Neural progenitor cell (in vitro differentiated cells): ENCODE measurements around the gene NELFB. TPM values are rescaled to one million over a fixed set of nuclear protein-coding genes. Genes with fewer than 3 reads are reported as not detected.

ENCODE experiments used
- DNase-seq: peaks from one replicate; pipeline ENCODE4 v3.0.0-alpha.2; 2016; ENCODE audit warnings: low spot score
- H2AFZ ChIP-seq: fragments of 200-600 bp; sonication (generic); replicated peaks from 2 replicates; pipeline ENCODE4 v1.6.1; 2016; ENCODE audit warnings: antibody characterized with exemption
- H3F3A ChIP-seq: fragments of 200-600 bp; sonication (generic); 2 replicates; pipeline ENCODE4 v1.6.1; 2016; ENCODE audit warnings: antibody characterized with exemption, low read depth
- H3K27ac ChIP-seq: fragments of 200-600 bp; sonication (generic); 2 replicates; pipeline ENCODE4 v1.5.1; 2016; ENCODE audit warnings: mild to moderate bottlenecking
- H3K27me3 ChIP-seq: fragments of 200-600 bp; sonication (generic); 2 replicates; pipeline ENCODE4 v1.6.1; 2016; ENCODE audit warnings: mild to moderate bottlenecking, moderate library complexity
- H3K36me3 ChIP-seq: fragments of 200-600 bp; sonication (generic); 2 replicates; pipeline ENCODE4 v1.5.1; 2016
- H3K4me1 ChIP-seq: fragments of 200-600 bp; sonication (generic); 2 replicates; pipeline ENCODE4 v1.6.1; 2016; ENCODE audit warnings: mixed run types
- H3K4me2 ChIP-seq: fragments of 200-600 bp; sonication (generic); 2 replicates; pipeline ENCODE4 v1.6.1; 2016
- H3K4me3 ChIP-seq: fragments of 200-600 bp; sonication (generic); 2 replicates; pipeline ENCODE4 v1.5.1; 2016
- H3K79me2 ChIP-seq: fragments of 200-600 bp; sonication (generic); 2 replicates; pipeline ENCODE4 v1.6.1; 2016; ENCODE audit warnings: low read depth
- H3K9ac ChIP-seq: fragments of 200-600 bp; sonication (generic); 2 replicates; pipeline ENCODE4 v1.6.1; 2016
- H3K9me3 ChIP-seq: fragments of 200-600 bp; sonication (generic); 2 replicates; pipeline ENCODE4 v1.5.1; 2016; ENCODE audit warnings: low read depth
- H4K20me1 ChIP-seq: fragments of 200-600 bp; sonication (generic); 2 replicates; pipeline ENCODE4 v1.6.1; 2016; ENCODE audit warnings: low read depth
- H3K27ac Mint-ChIP-seq: 3 replicates; pipeline ENCODE4 v1.8.0; 2021; ENCODE audit warnings: mixed read lengths
- H3K27me3 Mint-ChIP-seq: 2 replicates; pipeline ENCODE4 v1.8.0; 2022; ENCODE audit warnings: low read depth, mild to moderate bottlenecking, inconsistent platforms, moderate library complexity, mixed read lengths; ENCODE audit not compliant: insufficient read depth
- H3K36me3 Mint-ChIP-seq: 3 replicates; pipeline ENCODE4 v1.8.0; 2021; ENCODE audit warnings: mixed read lengths
- H3K4me1 Mint-ChIP-seq: 3 replicates; pipeline ENCODE4 v1.8.0; 2021; ENCODE audit warnings: mixed read lengths
- H3K4me3 Mint-ChIP-seq: 3 replicates; pipeline ENCODE4 v1.8.0; 2021; ENCODE audit warnings: mild to moderate bottlenecking, moderate library complexity, mixed read lengths
- H3K9me3 Mint-ChIP-seq: 3 replicates; pipeline ENCODE4 v1.8.0; 2020; ENCODE audit warnings: mixed read lengths
- CTCF ChIP-seq: fragments of 200-600 bp; sonication (generic); IDR thresholded peaks from 2 replicates; pipeline ENCODE4 v1.5.1; 2017; ENCODE audit warnings: antibody characterized with exemption, mild to moderate bottlenecking
- EZH2 ChIP-seq: fragments of 200-600 bp; sonication (generic); IDR thresholded peaks from 2 replicates; pipeline ENCODE4 v1.6.1; 2017; ENCODE audit warnings: antibody characterized with exemption, mild to moderate bottlenecking, moderate library complexity
- EZH2phosphoT487 ChIP-seq: fragments of 200-600 bp; sonication (generic); IDR thresholded peaks from 2 replicates; pipeline ENCODE4 v1.6.1; 2017; ENCODE audit warnings: antibody characterized with exemption
- total RNA-seq: library from RNA; depleted of rRNA; stranded (reverse); fragments of >200 nt; gene quantifications from 2 replicates; pipeline ENCODE4 v1.2.3, GENCODE V29; 2015; ENCODE audit warnings: low replicate concordance

The NELFB gene
- total RNA-seq, 1 donor from 2014 or later, result 35.2 TPM

DNA sequence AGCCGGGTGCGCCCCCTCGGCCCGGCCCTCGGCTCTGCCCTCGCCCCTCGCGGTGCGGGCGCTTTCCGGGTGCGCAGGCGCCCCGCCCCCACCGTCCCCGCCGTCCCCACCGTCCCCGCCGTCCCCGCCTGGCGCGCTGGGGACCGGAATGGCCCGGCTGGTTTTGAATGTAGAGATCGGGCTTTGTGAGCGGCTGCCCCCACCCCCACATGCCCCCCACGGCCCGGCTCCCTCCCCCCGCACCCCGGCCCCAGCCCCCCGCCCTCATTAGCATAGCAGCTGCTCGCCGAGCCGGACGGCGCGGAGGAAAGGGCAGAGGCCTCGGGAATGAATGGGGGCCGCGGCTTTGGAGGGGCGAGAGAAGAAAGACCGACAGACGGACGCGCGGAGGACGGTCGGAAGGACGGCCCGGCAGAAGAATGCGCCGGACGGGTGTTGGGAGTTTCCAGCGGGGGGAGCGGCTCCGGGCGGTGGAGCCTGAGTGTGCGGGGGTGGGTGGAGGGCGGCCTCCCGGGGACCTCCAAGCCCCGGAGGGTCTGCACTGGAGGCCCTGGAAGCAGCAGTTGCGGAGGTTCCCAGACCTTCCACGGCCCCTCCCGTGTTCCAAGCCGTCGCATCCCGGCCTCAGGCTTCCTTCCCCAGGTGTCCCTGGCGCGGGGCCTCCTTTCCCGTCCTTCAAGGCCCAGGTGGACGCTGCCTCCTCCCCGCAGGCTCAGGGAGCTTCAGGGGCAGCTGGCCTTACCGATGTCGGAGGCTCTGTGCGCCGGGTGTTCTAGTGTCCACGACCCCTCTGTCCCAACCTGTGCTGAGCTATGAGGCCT, 40.9 kb downstream of the NELFB start:
- Mint-ChIP-seq H3K4me3 (peak overlapping the region; percentile 83), H3K27me3 (peaks cover 14% of the 10 kb centered on the region)

GRCh38 chr9:137296670-137297664, 41.8 kb downstream of the NELFB start:
- Histone ChIP-seq H3K79me2 (peaks cover 18% of the 10 kb centered on the region), H2AFZ (no peak overlapping the region), H3K4me1 (peaks cover 34% of the 10 kb centered on the region), H3K27ac (no peak overlapping the region), H3K4me2 (peak overlapping the region; percentile 72), H3F3A (peaks cover 74% of the 10 kb centered on the region), H3K27me3 (peaks cover 63% of the 10 kb centered on the region), H3K9me3 (no peaks in the 10 kb centered on the region), H3K4me3 (peak overlapping the region; percentile 39), H4K20me1 (peaks cover 42% of the 10 kb centered on the region), H3K9ac (no peak overlapping the region), H3K36me3 (no peaks in the 10 kb centered on the region)
- Mint-ChIP-seq H3K27ac (peak overlapping the region; percentile 1), H3K9me3 (peaks cover 2% of the 10 kb centered on the region), H3K27me3 (peaks cover 14% of the 10 kb centered on the region), H3K36me3 (peaks cover 3% of the 10 kb centered on the region), H3K4me3 (peak overlapping the region; percentile 83), H3K4me1 (peaks cover 36% of the 10 kb centered on the region)
- no peak for TF ChIP-seq CTCF
- peak; percentile 5 for TF ChIP-seq EZH2phosphoT487
- no peak for TF ChIP-seq EZH2
- no peak for DNase-seq

More for the DNA sequence above, 40.9 kb downstream of the NELFB start:
- peak; percentile 83 for DNase-seq
- H3F3A ChIP-seq, result peaks cover 68% of the 10 kb centered on the region
- H3K79me2 ChIP-seq, result peaks cover 14% of the 10 kb centered on the region
- TF ChIP-seq EZH2phosphoT487 (peak; percentile 27), EZH2 (peak; percentile 32), CTCF (no peak)
- H3K9me3 ChIP-seq, result no peaks in the 10 kb centered on the region
- H3K27me3 ChIP-seq, result peaks cover 63% of the 10 kb centered on the region
- H3K9me3 Mint-ChIP-seq, result peaks cover 2% of the 10 kb centered on the region
- peaks cover 3% of the 10 kb centered on the region for H3K36me3 Mint-ChIP-seq
- peaks cover 34% of the 10 kb centered on the region for H3K4me1 ChIP-seq
- H3K4me3 ChIP-seq, result peak overlapping the region; percentile 39
- no peak overlapping the region for H3K27ac ChIP-seq
- peak overlapping the region; percentile 72 for H3K4me2 ChIP-seq
- H3K4me1 Mint-ChIP-seq, result peaks cover 36% of the 10 kb centered on the region
- no peak overlapping the region for H3K9ac ChIP-seq
- H4K20me1 ChIP-seq, result peaks cover 37% of the 10 kb centered on the region
- no peak overlapping the region for H3K27ac Mint-ChIP-seq
- H3K36me3 ChIP-seq, result no peaks in the 10 kb centered on the region
- H2AFZ ChIP-seq, result no peak overlapping the region

- Mint-ChIP-seq H3K9me3 (peaks cover 2% of the 10 kb centered on the region), H3K27me3 (peaks cover 12% of the 10 kb centered on the region), H3K4me3 (peak overlapping the region; percentile 10), H3K4me1 (peaks cover 36% of the 10 kb centered on the region), H3K27ac (no peak overlapping the region), H3K36me3 (peaks cover 3% of the 10 kb centered on the region)
- Histone ChIP-seq H3K79me2 (peaks cover 18% of the 10 kb centered on the region), H3K27ac (no peak overlapping the region), H3K27me3 (peaks cover 64% of the 10 kb centered on the region), H3K36me3 (no peaks in the 10 kb centered on the region), H3F3A (peaks cover 77% of the 10 kb centered on the region), H3K9ac (no peak overlapping the region), H2AFZ (no peak overlapping the region), H3K9me3 (no peaks in the 10 kb centered on the region), H4K20me1 (peaks cover 42% of the 10 kb centered on the region), H3K4me3 (no peak overlapping the region), H3K4me1 (peaks cover 39% of the 10 kb centered on the region), H3K4me2 (peak overlapping the region; percentile 99)
- no peak for TF ChIP-seq EZH2phosphoT487
- DNase-seq, result no peak
Measured at GRCh38 chr9:137297966-137298365, 42.8 kb downstream of the NELFB start.
